T47D (cell line): ENCODE measurements around the gene HUNK.
"Not testable (repeated sequence)": the region's sequence is repeated elsewhere in the genome, so short reads cannot be mapped to it uniquely, and the experiment has no call there.

Experiments used
- DNase-seq, 2 experiments: peaks; one replicate each; pipeline versions ENCODE4 v3.0.0 to v3.0.0-alpha.2; 2011 to 2012; ENCODE audit warnings: low read depth in 1 of 2, low spot score in 1 of 2
- JUND ChIP-seq: IDR thresholded peaks from 2 replicates; pipeline ENCODE4 v1.6.1; 2012; ENCODE audit warnings: low read depth
- in situ Hi-C: cut with HindIII; loops from 2 replicates; pipeline ENCODE4 v1.10.0; 2016; ENCODE audit warnings: low sequenced_read_pairs, low pct_unique_long_range_greater_than_20kb

HUNK gene

DNA sequence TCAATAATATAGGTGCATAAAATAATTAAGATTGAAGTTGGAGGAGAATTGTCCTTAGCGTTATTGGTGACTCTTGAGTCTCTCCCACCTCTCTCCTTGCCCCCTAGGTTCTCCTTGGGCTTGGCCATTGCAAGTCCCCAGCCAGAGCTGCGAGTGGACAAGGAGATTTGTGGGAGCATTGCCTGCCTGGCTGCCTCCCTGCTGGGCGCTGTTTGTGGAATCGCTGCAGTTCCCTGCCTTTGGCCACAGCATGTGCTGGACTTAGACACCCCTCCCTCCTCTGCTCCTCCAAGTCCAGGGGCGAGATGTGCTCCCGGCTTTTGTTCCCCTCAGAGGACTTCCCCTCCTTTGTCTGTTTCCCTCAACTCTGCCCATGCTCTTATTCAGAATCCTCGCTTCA lies 21.9 kb upstream of the HUNK start:
- in situ Hi-C loops: no loop called here
- DNase-seq: no peak
- no peak for TF ChIP-seq JUND

DNA sequence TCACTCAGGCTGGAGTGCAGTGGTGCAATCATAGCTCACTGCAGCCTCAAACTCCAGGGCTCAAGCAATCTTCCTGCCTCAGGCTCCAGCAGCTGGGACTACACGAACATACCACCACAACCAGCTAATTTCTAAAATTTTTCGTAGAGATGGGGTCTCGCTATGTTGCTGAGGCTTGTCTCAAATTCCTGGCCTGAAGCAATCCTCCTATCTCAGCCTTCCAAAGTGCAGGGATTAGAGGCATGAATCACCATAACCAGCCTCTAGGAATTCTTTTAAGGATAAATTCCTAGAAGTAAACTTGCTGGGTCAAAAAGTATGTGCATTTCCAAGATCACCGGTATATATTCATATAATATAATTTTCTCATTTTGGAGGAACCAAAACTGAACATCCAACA lies 17.6 kb upstream of the HUNK start:
- TF ChIP-seq JUND: no peak
- no peak for DNase-seq
- in situ Hi-C loops: no loop called here

DNA sequence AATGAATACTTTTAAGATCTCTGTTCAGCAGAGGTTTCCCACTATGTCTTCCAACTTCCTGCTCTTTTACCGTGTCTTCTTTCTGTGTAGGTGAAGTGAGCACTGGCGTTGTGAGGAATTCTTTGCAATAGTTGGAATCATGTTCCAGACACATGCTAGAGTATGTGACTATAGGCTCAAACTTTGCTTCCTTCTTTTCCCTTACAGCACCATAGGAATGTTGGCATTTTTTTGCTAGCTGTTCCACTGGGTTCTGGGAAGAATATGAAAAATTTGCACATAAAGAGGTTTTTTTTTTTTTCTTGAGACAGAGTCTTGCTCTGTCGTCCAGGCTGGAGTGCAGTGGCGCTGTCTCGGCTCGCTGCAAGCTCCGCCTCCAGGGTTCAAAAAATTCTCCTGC lies 15.7 kb upstream of the HUNK start:
- TF ChIP-seq JUND: no peak
- DNase-seq: no peak
- in situ Hi-C loops: no loop called here

DNA sequence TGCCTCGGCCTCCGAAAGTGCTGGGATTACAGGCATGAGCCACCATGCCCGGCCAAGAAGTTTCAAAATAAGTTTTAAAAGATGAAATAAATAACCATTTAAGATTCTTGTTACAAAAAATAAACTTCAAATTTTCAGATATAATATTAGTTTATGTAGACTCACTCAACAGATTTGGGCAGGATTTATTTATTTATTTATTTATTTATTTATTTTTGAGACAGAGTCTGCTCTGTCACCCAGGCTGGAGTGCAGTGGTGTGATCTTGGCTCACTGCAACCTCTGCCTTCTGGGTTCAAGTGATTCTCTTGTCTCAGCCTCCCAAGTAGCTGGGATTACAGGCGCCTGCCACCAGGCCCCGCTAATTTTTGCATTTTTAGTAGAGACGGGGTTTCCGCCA lies 15.2 kb upstream of the HUNK start:
- in situ Hi-C loops: not testable (repeated sequence)

DNA sequence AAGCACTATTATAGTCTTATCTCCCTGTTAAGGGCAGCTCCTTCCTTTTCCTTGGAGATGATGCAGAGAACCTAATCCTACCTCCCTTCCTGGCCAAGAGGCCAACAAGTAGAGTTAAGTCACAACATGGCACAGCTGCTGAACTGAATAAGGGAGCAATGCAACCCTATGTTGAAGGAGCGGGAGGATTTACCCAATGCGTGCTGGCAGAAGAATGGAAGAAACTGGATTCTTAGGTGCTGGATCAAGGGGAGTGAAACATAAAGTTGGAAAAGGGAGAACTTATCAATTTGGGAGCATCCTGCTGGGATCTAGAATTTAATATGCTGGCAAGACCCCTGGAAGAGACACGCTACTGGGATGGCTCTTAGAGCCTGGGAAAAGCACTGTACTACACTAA lies 12.0 kb upstream of the HUNK start:
- no peak for TF ChIP-seq JUND
- DNase-seq: no peak
- in situ Hi-C loops: no loop called here

More for the DNA sequence above, 15.2 kb upstream of the HUNK start:
- DNase-seq: not testable (repeated sequence)

DNA sequence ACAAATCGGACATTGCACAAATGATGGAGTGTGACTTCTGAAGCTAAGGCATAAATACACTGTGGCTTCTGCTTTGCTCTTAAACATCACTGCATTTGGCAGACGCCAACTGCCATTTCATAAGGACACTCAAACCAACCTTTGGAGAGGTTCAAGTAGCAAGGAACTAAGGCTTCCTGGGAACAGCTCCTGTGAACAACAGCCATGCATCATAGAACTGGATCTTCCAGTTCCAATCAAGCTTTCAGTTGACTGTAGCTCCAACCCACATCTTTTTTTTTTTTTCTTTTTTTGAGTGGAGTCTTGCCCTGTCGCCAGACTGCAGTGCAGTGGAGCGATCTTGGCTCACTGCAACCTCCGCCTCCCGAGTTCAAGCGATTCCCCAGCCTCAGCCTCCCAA lies 10.7 kb upstream of the HUNK start:
- DNase-seq: peak in 1 of 2 experiments; percentile 20
- in situ Hi-C loops: no loop called here
- TF ChIP-seq JUND: no peak

DNA sequence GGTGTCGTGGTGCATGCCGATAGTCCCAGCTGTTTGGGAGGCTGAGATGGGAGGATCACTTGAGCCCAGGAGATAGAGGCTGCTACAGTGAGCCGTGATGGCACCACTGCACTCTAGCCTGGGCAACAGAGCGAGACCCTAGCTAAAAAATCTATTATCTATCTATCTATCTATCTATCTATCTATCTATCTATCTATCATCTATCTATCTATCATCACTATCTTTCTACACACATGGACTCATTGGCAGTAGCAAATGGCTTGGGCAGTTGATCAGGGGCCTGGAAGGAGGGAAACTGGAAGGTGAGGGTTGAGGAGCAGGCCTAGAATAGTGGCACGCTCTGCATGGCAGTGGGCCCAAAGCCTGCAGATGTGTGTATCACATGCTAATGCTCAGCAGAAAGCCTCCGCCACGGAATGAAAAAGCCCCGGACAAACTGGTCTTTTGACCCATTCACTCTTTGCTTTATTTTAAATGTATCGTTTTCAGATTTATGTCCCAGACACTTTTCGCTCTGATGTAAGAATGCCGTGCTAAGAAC lies 7.3 kb upstream of the HUNK start:
- DNase-seq: no peak
- in situ Hi-C loops: no loop called here
- no peak for TF ChIP-seq JUND

DNA sequence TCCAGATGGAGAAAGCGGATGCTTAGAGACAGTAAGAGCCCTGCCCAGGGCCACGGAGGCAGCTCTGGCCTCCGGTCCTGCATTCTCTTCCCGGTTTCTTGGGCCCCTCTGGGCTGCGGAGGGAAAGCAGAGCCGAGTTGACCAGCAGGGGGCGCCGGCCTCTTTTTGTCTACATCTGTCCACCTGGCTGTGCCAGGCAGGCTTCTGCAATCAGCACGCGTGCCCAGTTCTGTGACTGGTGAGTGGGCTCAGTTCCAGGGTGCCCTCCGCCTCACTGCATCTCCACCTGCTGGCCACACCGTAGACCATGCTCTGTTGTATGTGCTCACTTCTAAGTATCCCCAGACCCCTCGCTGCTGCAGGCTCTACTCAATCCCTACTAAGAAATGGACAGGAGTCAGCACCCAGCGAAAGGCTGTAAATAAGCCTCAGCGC lies 6.7 kb upstream of the HUNK start:
- in situ Hi-C loops: no loop called here
- peak; percentile 75 to 87 for DNase-seq

DNA sequence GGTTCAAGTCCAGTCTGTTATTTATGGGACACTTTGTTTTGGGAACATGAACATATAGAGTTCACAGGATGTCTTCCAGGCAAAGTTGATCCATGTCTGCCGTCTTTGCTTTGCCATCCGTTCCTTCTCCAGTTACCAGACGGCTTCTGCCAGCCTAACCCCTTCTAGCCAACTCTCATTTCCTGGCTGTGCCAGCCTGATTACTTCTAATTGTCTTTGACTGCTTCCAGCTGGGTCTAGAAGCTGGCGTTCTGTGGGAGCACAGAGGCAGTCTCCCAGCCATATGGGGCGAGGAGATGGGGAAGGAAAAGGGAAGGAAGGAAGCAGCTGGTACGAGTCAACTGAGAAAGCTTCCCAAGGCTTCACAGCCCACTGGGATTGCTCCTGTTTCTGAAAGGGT lies 3.1 kb upstream of the HUNK start:
- TF ChIP-seq JUND: no peak
- in situ Hi-C loops: no loop called here
- no peak for DNase-seq

More for the DNA sequence above, 6.7 kb upstream of the HUNK start:
- TF ChIP-seq JUND: no peak

DNA sequence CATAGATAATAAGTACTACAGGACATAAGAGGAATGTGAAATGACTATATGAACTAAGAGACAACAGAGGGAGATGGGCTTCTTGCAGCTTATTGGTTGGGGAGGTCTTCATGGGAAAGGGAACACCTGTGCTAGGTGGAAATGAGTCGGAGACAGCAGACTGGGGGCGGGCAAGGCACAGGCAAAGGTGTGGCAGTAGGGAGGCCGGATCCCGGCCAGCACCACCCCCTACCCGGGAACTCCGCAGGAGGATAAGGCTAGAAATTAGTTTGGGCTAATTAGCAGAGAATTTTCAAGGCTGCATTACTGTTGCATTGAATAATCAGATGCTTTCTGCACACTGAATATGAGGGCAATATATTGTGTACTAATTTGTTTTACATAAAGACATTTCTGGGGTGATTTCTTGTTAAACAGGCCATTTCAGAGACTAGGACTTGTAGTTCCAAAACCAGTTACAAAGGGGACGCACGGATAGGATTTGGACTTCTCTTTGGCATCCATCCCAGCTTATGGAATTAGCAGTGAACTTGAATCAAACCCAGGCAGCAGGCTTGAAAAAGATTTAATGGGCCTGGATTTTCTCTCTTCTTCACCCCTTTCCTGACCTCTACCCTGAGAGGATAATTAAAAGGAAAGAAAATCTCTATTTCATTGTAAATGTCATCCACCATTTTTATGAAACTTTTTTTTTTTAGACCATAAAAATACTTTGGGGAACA lies 2.2 kb upstream of the HUNK start:
- in situ Hi-C loops: no loop called here

DNA sequence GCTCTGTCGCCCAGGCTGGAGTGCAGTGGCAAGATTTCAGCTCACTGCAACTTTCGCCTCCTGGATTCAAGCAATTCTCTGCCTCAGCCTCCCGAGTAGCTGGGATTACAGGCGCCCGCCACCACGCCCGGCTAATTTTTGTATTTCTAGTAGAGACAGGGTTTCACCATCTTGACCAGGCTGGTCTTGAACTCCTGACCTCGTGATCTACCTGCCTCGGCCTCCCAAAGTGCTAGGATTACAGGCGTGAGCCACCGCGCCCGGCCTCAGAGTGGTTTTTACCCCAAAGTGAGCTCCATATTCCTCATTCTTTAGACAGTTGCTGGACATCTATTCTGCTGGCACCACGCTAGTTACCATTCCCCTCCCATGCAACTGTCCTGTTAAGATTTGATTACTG lies 1.4 kb upstream of the HUNK start:
- in situ Hi-C loops, DNase-seq: not testable (repeated sequence)

More for the DNA sequence above, 2.2 kb upstream of the HUNK start:
- TF ChIP-seq JUND: no peak
- DNase-seq: no peak

DNA sequence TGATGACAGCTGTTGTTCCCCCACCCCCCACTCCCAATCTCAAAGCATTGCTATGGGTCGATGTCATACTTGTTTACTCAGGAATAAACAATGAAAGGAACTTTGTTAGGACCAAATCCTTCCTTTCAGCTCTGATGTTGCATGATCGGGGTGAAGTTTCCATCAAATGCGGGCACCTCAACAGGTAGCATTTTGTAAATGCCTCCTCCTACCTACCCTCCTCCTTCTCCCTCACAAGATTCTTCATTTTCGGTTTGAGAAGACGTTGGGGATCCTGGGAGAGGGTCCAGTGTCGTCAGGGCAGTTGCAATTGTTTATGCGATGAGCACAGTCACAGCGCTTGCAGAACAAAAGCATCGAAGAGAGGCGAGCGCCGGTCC lies 758 bp upstream of the HUNK start:
- no peak for DNase-seq
- TF ChIP-seq JUND: no peak
- in situ Hi-C loops: no loop called here

DNA sequence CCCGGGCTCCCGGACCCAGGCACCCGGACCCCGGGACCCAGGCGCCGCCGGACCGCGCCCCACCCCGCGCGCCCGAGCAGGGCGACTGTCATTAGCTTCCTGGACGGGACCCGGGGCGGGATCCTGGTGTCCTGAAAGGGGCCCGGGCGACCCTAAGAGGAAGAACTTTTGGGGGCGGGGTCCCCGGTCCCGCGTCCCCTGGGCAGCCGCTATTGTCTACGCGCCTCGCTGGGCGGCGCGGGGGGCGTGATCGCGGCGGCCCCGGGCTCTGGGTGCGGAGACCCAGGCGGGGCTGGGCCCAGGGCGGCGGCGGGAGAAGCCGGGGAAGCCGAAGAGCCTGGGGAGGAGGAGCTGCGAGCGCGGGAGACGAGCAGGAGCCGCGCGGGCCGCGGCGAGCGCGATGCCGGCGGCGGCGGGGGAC lies 465 bp downstream of the HUNK start:
- no peak for TF ChIP-seq JUND
- in situ Hi-C loops: no loop called here
- DNase-seq: peak; percentile 52 to 66
